Measurements from ENCODE around the gene PIGL.
"Not testable (repeated sequence)": the region's sequence is repeated elsewhere in the genome, so short reads cannot be mapped to it uniquely, and the experiment has no call there.

The PIGL gene

DNA sequence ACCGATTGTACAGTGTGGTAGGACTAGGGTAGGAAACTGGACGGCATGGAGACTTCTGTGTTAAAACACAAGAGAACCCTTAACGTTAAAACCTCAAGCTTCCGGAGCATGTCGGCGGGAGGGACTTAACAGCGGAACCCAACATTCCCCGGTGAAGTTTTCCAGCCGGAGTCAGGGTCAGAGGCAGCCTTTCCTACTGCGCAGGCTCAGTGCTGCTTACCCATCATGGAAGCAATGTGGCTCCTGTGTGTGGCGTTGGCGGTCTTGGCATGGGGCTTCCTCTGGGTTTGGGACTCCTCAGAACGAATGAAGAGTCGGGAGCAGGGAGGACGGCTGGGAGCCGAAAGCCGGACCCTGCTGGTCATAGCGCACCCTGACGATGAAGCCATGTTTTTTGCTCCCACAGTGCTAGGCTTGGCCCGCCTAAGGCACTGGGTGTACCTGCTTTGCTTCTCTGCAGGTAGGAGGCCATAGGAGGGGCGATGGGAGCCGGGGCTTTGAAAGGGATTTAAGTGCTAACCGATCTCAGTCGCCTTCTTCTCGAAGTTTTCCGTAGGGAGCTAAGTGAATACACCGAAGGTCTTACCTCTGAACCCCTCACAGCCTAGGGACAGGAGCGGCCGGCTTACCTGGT, at the start of gene PIGL:
Gene PIGL (plus strand): TSS at position 209 of the 634 bp plus-strand sequence. CDS start 17 bp downstream, at position 226.
- FAIRE-seq, result peak; percentile 63

DNA sequence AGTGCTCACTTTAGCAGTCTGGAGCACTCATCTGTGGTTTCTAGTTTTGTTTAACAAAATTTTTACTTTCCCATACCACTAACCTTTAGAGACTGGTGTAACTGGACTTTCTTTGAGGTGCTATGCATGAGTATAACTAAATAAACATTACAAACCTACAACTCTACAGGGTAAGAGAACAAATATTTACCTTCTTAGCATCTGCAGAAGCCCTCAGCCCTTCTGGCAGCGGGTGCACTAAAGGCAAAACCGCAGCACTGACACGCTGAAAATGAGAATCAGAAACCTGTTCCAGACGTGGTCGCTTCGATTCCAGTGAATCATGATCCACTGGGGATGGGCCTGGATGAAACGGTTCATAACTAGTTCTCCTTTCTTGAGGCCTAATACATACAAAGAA, 45.4 kb upstream of the PIGL start:
- no peak for FAIRE-seq

DNA sequence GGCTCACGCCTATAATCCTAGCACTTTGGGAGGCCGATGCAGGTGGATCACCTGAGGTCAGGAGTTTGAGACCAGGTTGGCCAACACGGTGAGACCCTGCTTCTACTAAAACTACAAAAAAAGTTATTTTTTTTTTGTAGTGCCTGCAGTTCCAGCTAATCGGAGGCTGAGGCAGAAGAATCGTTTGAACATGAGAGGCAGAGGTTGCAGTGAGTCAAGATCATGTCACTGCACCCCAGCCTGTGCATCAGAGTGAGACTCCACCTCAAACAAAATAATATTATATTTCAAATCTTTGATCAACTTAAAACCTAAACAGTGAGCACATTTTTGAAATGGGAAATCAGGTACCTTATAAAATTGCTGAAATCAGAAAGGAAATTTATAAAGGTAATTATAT, 38.2 kb upstream of the PIGL start:
- no peak for FAIRE-seq

- FAIRE-seq, result peak; percentile 41
These were observed 35.4 kb upstream of the PIGL start for GRCh38 chr17:16181581-16181980.

DNA sequence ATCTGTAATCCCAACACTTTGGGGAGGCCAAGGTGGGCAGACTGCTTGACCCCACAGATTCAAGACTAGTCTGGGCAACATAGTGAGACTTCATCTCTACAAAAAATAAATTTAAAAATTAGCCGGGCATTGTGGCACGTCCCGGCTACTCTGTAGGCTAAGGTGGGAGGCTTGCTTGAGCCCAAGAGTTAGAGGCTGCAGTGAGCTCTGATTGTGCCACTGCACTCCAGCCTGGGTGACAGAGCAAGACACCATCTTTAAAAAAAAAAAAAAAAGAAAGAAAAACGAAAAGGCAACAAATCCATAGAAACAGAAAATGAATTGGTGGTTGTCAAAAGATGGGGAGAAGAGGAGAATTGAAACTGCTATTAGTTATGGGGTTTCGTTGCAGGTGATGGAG, 29.4 kb upstream of the PIGL start:
- FAIRE-seq, result no peak

DNA sequence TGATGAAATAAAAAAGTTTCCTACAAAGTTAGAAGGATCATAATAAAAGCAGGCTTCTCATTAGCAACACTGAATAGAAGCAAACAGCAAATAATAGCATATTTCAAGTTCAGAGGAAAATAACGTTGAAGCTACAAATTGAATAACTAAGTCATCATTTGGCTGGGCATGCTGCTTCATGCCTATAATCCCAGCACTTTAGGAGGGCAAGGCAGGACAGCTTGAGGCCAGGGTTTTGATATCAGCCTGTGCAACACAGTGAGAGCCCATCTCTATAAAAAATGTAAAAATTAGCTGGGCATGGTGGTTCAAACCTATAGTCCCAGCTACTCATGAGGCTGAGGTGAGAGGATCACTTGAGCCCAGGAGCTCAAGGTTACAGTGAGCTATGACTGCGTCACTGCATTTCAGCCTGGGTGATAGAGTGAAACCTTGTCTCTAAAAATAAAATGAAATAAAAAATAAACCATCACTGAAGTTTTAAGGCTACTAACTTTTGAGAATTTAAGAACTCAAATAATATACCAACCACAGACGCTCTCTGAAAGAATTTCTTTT, 27.1 kb upstream of the PIGL start:
- FAIRE-seq, result no peak

GRCh38 chr17:16190703-16191360, 26.2 kb upstream of the PIGL start:
- no peak for FAIRE-seq

- no peak for FAIRE-seq
These were observed 25.4 kb upstream of the PIGL start for GRCh38 chr17:16191604-16192003.

- not testable (repeated sequence) for FAIRE-seq
These were observed 22.6 kb upstream of the PIGL start for GRCh38 chr17:16194307-16194835.

DNA sequence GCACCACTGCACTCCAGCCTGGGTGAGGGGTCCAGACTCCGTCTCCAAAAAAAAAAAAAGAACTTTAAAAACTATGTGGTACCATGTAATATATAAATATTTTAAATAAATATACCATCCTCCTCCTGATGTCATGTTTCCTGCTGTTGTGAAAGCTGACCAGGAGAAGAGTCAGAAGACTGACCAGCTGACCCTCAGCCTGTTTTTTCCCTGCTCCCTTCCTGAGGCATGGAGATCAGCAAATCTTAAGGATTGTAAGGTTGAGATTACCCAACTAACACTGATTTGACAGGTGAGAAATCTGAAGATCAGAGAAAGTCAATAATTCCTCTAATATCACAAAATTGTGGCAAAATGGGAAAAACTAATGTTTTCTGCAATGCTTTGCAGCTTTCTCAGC, 19.7 kb upstream of the PIGL start:
- FAIRE-seq, result no peak

- no peak for FAIRE-seq
These were observed 17.9 kb upstream of the PIGL start for GRCh38 chr17:16199093-16199492.

DNA sequence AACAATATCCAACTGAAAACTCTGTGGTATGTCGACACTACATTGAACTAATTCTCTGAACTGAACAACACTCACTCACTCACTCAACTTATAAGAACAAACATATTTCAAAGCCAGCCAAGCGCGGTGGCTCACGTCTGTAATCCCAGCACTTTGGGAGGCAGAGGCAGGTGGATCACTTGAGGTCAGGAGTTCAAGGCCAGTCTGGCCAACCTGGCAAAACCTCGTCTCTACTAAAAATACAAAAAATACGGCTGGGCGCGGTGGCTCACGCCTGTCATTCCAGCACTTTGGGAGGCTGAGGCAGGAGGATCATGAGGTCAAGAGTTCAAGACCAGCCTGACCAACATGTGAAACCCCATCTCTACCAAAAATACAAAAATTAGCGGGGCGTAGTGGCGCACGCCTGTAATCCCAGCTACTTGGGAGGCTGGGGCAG, 15.3 kb upstream of the PIGL start:
- not testable (repeated sequence) for FAIRE-seq

DNA sequence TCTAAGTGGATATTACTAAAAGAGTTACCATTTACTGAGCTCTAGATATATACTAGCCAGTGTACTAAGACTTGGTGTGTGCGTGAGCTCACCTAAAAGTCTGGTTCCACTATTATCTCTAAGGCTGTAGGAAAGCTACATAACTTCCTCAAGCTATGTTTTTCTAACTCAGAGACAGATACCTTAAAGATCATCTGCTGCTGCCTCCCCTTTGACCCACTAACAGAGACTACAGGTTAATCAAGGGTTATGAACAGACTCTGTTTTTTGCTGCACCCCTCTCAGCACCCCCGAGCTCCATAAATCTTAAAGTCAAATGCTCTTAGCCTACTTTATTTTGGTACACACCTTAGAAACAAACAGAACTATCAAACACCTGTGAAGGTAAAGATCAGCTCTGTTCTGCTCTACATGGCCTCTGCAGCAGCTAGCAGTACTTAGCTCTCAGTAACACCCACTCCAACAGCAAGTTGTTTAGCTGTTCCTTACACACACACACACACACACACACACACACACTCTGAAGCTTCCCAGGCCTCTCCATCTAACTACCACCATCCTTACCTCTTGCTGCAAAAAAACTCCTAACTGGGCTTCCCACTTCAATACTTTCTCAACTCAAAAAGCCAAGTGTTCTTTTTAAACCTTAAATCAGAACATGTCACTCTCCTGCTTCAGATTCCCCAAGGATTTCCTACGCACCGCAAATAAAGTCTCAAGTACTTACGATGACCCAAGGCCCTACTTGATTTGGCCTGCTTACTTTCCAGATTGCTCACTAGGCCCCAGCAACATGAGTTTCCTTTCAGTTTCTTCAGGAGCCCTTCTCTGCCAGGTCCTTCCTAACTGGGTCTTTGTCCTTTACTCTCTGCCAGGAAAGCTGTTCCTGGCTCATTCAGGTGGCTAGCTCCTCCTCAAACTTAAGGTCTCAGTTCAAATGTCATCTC, 14.2 kb upstream of the PIGL start:
- not testable (repeated sequence) for FAIRE-seq

- FAIRE-seq, result not testable (repeated sequence)
These were observed 12.2 kb upstream of the PIGL start for GRCh38 chr17:16204763-16205162.

- no peak for FAIRE-seq
These were observed 5.4 kb upstream of the PIGL start for GRCh38 chr17:16211590-16211989.

DNA sequence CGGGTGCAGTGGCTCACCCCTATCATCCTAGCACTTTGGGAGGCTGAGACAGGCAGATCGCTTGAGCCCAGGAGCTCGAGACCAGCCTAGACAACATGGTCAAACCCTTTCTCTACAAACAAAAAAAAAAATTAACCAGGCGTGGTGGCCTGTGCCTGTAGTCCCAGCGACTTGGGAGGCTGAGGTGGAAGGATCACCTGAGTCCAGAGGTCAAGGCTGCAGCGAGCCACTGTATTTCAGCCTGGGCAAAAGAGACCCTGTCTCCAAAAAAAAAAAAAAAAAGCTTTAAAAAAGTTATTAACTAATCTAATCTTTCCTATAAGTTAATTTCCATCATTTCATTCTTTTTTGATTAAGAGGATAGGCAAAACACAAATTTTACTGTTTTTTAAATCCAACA, 4.2 kb upstream of the PIGL start:
- FAIRE-seq, result no peak

DNA sequence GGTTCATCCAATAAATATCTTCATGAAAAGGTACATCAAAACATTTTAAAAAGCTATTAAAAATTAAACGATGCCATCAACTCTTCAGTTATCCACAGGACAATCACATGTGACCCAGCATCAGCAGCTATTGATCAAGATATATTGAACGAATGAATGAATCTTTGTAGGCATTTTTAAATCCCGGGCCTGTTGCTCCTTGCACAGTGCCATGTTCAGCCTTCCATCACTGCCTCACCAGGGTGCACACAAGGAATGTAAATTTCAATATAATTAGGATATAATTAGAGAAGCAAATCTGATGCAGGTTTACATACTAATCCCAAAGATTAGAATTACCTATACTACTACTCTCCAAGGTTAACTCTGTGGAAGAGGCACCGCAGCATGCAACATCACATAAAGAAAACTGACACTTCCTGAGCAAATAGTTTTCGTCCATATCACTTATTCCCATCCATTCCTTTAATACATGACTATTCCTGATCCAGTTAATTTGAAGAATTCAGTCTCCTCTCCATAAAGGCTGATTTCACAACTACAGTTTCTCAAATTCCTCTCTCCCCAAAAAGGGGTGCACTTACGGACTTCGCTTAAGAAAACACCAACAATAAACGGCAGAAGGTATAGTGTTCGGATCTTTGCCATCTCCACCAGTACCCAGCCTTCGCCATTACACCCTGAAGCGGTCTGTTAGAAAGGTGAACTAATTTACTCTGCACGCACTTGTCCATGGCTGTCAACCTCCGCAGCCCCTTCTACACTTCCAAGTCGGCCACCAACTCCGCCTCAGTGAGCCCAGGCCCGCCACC, 2.6 kb upstream of the PIGL start:
- FAIRE-seq, result no peak

GRCh38 chr17:16215002-16215272, 2.1 kb upstream of the PIGL start:
- FAIRE-seq, result no peak

GRCh38 chr17:16215273-16215964, 1.6 kb upstream of the PIGL start, which contains the start of gene NCOR1:
NCOR1 (minus strand) TSS chr17:16215534; CDS start chr17:16194569, 20,965 bp downstream.
- FAIRE-seq, result peak; percentile 66

GRCh38 chr17:16215965-16216316, 1.1 kb upstream of the PIGL start:
- no peak for FAIRE-seq

GRCh38 chr17:16216341-16217001, 539 bp upstream of the PIGL start:
- FAIRE-seq, result not testable (repeated sequence)

Measured in G401.6 (cell line).